Right renal cortex interstitium (tissue), 3 donors: ENCODE measurements around the gene GLIPR1L1. TPM values are rescaled to one million over a fixed set of nuclear protein-coding genes. Genes with fewer than 3 reads are reported as not detected.

Experiments
- DNase-seq, 3 donors: peaks; one replicate each; pipeline ENCODE4 v3.0.0-alpha.2; 2013; ENCODE audit warnings: low read depth in 3 of 3, low spot score in 2 of 3
- polyA plus RNA-seq, 3 donors: library from polyadenylated mRNA; unstranded; fragments of 120-200 nt; gene quantifications; one replicate each; pipeline ENCODE4 v1.2.1, GENCODE V29; 2013; ENCODE audit not compliant: insufficient read length in 3 of 3

The GLIPR1L1 gene, protein sequence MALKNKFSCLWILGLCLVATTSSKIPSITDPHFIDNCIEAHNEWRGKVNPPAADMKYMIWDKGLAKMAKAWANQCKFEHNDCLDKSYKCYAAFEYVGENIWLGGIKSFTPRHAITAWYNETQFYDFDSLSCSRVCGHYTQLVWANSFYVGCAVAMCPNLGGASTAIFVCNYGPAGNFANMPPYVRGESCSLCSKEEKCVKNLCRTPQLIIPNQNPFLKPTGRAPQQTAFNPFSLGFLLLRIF
- under 1 TPM in 2 of 3 donors, not detected in 1; 0.24 to 0.60 TPM for polyA plus RNA-seq

DNA sequence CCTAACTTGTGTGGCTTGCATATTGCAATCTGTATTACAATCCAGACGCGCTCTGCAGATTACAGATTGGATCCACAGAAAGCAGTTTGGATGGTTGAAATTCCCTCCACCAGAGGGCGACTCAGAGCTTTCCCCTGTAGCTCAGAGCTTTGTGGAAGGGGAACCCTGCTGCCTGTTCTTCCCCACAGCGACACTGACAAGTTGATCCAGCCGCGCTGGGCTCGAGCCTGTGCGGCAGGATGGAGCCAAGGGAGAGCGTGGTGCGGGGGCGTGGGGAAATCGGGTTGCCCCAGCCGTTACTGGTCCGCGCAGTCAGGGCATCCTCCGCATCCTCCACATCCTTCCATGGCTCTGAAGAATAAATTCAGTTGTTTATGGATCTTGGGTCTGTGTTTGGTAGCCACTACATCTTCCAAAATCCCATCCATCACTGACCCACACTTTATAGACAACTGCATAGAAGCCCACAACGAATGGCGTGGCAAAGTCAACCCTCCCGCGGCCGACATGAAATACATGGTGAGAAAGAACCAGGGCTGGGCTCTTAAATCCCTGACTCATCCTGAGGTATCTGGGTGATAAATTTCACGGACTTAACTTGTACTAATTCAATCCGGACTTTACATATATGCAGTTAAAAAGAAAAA, at the start of gene GLIPR1L1:
TSS of gene GLIPR1L1 (plus strand) at position 287 of the 647 bp plus-strand sequence. CDS start at position 346, 59 bp downstream.
- DNase-seq, result peak; percentile 82 to 90 (median 86)

DNA sequence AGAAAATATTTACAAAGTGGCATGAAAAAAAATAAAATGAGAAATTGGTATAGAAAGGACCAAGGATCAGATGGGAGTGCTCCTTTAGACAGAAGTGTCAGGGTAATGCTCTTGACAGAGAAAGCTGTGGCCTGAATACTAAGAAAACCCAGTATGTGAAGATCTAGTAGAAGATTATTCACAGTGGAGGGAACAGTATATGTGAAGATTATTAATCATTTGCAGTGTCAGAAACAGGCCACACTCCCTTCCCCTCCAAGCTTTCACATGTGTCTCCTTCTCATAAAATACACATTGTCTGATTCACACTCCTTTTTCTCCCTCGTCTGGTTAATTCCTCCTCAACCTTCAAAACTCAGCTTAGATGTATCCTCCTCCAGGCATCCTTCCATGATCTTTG, 45.6 kb upstream of the GLIPR1L1 start:
- no peak for DNase-seq

DNA sequence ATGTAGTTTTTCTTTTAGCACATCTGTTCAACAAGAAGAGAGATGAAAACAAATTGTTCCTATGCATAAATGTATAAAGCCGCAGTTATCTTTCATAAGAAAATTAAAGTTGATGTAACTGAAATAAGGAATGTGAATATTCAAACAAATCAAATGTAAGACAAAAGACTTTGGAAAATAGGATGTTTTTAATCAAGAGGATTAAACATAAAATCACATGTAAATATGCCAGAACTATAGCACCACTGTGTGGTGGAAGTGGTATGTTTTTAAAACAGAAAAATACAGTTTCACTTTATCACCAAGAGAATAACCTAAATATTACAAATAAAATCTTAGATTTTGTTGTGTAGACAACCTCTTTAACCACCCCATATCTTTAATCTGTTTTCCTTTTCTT, 44.7 kb upstream of the GLIPR1L1 start:
- DNase-seq, result peak in 2 of 3 donors; percentile 4 to 18

DNA sequence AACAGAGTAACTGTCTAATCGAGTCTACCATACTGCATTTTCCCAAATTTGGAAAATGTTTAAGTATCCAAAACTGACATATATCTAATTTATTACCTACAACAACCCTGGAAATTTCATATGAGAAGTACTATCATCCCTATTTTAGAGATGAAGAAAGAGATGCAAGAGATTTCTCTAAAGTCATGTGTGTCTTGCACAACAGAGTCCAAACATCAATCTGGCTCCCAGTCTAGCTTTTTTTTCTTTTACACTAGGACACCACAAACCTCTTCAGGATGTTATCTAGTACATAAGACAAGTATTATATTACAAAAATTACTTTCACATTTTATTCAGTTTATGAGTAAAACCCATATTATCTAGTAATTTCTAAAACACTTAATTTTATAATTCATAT, 43.5 kb upstream of the GLIPR1L1 start:
- no peak for DNase-seq

DNA sequence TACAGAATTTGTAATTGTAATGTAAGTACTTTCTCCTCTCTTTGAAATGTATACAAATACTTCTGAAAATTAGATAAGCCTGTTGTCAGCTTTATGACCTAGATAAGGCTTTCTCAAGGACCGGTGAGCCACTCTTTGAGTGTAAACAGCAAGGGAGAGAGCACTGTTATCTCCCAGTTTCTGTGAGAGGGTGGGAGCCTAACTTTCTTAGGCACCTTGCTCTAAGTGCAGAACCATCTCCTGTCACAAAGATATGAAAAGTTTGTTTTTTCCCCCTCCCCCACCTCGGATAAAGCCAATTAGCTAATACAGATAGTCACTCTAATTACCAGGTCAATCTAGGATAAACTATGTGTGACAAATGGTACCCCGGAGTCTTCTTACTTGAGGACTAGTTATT, 40.1 kb upstream of the GLIPR1L1 start:
- DNase-seq, result no peak

DNA sequence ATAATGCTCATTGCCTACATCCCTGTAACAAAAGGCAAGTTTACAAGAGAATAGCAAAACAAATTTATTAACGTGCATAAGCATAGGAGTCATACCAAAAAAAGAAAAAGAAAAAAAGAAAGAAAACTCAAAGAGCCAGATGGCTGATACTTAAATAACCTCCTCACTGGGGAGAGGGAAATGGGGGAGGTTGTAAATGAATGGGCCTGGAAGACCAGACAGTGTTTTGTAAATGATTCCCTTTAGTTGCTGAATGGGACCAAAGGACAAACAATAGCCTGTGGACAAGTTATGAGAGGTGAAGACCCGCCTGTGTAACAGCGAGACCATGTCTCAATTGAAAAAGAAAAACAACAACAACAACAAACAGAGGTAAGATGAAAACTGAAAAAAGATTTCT, 39.7 kb upstream of the GLIPR1L1 start:
- no peak for DNase-seq

DNA sequence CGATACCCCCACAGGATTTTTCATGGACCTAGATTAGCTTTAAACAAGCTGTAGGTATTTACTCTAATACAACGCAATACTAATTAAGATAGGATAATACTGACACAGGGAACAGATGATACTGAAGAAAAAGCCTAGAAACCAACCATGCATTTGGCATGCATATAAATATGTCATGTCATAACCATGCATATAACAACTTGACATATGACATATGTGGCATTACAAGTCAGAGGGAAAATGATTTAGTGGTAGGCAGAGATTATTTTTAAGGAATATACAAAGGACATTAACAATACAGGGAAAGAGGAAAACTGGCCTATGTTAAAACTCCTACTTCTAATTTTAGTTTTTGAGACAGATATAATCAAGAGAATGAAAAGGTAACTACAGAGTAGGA, 32.2 kb upstream of the GLIPR1L1 start:
- no peak for DNase-seq

DNA sequence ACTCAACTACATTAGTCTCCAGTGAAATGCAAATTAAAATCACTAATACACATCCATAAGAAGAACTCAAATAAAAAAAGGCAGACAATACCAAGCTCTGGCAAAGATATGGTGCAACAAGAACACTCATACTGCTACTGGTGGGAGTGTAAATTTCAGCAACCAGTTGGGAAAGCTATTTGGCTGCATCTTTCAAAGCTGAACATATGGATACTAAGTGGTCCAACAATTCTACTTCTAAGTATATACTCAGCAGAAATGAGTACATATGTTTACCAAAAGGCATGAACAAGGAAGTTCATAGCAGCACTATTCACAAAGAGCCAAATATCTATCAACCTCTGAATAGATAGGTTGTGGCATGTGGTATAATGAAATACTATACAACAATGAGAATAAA, 31.7 kb upstream of the GLIPR1L1 start:
- no peak for DNase-seq

DNA sequence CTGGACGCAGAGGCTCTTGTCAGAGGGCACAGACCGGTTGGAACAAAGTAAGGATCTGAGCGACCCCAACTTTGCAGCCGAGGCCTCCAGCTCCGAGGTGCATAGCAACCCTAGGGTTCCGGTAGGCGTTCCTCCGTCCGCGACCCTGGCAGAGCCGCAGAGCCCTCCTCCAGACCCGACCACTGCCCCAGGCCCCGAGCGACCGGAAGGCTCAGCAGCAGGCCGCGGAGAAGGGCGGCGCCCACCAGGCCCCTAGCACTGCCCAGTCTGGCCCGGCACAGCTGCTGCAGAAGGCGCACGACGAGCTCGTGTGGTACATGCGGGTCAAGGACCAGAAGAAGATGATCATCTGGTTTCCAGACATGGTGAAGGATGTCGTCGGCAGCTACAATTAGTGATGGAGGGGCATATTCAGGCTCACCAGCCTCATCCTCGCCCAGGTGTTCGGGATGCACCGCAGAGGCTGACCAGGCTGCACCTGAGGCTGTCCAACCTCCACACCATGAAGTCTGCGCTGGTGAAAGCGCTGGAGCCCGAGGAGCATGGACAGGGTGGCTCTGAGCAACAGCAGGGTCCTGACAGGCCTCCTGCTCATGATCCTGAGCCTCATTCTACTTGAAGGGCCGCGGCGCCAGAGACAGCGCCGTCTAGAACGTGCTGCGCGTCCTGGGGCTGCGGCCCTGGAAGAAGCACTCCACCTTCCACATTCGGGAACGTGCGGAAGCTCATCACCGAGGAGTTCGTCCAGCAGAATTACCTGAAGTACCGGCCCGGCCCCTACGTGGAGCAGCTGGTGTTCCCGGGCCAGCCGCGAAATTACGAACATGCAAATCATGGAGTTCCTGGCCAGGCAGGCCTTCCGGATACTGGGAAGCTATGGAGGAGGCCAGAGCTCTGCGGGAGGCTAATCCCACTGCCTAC, 28.8 kb upstream of the GLIPR1L1 start:
- DNase-seq, result no peak

DNA sequence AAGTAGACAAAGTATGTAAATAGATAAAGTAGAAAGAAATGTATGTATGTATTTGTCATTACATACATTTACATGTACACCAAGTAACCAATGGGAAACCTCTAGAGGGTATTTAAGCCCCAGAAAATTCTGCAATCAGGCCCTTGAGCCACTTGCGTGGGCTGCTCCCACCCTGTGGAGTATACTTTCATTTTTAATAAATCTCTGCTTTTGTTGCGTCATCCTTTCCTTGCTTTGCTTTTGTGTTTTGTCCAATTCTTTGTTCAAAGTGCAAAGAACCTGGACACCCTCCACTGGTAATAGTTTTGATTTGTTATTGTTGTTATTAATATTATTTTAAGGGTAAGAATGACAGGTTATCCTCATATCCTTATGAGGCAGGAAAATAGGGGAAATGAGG, 26.2 kb upstream of the GLIPR1L1 start:
- DNase-seq, result no peak

DNA sequence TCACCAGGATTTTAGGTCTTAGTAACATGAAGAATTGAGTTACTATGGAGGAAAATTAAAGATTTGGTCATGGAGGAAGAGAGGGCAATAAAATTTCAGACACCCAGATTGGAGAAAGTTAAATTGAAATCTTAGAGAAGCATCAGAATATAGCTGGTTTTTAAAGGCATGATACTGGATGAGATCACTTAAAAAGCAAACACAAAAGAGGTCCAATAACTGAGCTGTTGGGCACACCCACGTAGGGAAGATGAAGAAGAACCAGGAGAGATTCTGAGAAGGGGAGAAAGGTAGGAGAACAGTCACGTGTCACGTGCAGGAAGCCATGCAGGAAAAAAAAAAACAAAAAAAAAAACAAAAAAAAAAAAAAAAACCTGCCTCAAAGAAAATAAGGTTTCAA, 23.1 kb upstream of the GLIPR1L1 start:
- DNase-seq, result no peak

DNA sequence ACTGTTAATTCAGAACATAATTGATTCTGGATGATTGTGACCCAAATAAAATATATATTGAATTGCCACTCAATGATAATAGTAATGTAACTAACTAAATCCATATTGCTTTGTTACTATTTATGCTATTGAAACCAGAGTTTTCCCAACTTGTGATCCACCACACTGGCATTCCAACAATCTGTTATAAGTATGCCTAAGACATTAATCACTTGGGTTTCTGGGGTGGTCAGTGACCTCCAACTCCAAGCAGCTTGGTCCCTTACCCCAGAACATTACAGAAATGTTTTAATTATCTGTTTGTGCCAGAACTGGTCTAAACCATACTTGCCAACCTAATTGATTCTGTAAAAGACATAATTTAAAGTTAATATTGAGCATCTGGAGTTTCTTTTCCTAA, 19.0 kb upstream of the GLIPR1L1 start:
- DNase-seq, result no peak

DNA sequence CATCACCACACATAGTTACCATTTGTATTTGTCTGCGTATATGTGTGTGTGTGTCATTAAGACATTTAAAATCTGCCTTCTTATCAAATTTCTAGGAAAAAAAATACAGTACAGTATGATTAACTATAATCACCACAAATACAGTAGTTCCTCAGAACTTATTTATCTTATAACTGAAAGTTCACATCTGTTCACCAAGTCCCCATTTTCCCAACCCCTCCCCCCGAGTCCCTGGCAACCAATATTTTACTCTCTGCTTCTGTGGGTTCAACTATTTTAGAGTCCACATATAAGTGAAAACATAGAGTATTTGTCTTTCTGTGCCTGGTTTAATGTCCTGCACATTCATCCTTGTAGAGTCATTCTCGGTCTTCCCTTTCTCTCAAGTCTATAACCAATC, 16.7 kb upstream of the GLIPR1L1 start:
- DNase-seq, result no peak

DNA sequence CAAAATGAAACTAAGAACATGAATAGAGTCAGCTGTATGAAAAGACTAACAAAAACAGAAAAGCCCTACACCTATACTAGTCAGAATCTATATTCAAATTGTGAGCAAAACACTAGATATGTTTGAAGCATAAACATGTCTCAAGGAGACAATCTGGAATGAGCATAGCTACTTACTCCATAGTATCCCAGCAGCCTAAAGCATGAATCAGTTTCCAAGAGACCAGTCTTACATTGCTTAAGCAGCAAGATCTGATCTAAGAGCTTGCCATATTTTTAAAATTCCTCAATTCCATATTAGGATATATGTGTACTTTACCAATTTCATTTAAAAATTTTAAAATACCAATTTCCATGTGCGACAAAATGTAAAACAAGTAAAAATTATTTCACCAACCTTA, 12.0 kb upstream of the GLIPR1L1 start:
- DNase-seq, result no peak

DNA sequence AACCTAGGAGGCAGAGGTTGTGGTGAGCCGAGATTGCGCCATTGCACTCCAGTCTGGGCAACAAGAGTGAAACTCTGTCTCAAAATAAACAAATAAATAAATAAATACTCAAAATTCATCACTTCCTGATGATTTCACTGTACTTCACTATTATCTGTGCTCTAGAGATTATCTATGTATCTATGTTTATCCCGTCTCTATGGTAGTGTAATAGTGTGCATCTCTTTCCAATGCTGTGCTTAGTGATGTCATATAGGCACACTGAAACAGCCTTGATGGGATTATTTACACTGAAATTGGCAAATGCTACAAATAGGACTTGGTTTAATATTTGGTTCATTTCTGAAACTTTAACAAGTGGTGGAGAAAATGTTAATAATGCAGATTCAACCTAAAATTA, 10.8 kb upstream of the GLIPR1L1 start:
- DNase-seq, result no peak

DNA sequence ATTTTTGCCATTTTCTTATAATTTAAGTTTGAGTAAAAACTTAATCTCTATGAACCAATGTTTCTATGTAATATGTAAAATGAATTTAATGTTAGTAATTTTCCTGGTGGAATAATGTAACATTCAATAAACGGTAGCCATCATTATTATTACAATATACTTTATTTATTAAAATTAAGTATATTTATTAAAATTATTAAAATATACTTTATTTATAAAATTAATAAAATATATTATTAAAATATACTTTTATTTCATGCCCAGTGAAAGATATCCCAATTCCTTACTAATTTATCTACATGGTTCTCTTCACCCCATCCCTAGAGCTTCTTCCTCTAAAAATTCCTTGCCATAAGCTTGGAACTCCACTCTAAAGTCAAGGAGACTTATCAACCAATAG, 6.8 kb upstream of the GLIPR1L1 start:
- DNase-seq, result no peak

DNA sequence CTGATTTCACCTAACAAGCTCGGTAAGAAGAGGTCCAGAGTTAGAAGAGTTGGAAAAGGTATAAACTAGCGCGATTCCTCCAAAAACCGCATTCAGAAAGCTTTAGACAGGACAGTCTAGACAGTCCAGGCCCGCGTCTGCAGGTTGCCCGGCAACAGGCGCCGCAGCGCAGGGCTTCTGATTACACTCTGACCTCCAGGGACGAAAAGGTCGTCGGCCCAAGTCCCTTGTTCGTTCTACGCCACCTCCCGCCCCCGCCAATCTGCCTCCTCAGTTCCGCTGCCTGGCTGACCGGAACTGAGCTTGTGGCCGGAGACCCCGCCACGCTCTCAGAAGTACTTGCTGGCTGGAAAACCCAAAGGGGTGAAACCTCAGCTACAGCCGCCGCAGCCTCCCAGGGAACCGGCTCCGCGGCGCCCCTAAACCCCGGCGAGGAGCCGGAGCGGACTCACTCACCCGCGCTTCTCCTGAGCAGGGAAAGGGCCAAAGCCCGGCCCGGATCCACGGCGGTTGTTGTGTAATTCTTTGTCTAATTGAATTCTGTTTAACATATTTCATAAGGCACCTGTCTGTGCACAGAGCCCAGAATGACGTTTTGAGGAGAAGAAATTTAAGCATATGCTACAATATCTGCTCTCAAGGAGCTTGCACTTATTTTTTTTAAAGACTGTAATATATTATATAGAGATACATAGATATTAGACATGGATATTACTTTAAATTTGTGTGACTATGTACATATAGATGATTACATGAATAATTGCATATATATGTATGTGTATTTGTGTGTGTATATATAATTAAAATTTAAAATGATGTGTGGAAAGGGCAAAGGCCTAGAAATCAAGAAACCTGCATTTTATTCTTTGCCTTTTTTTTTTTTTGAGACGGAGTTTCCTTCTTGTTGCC, 4.3 kb upstream of the GLIPR1L1 start, which contains the start of gene CAPS2:
TSS of gene CAPS2 (minus strand) at position 407 of the 909 bp plus-strand sequence. CDS start 3,826 bp downstream, outside the sequence.
- peak; percentile 50 to 80 (median 66) for DNase-seq

DNA sequence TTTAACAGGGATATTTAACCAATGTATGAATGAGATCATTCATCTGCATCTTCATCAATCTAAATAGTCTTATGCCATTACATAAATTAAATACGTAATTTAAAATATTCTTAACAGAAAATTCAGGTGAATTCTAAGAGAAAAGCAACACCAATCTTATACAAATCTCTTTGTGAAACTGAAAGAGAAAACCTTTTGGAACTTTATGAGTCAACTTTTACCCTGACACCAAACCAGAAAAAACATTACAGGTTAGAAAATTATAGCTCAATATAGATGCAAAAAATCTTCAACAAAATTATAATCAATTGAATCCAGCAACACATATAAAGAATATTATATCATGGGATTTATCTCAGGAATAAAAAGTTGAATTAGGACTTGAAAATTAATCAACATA, 3.4 kb downstream of the GLIPR1L1 start:
- DNase-seq, result no peak

DNA sequence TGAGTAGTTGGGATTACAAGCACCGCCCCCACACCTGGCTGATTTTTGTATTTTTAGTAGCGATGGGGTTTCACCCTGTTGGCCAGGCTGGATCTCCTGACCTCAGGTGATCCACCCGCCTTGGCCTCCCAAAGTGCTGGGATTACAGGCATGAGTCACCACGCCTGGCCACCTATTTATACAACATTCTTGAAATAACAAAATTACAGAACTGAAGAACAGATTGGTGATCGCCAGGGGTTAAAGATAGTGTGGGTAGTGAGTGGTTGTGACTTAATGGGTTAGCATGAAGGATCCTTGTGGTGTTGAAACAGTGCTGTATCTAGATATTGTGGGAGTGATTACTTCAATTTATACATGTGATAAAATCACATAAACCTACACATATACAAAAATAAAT, 7.4 kb downstream of the GLIPR1L1 start:
- DNase-seq, result no peak

DNA sequence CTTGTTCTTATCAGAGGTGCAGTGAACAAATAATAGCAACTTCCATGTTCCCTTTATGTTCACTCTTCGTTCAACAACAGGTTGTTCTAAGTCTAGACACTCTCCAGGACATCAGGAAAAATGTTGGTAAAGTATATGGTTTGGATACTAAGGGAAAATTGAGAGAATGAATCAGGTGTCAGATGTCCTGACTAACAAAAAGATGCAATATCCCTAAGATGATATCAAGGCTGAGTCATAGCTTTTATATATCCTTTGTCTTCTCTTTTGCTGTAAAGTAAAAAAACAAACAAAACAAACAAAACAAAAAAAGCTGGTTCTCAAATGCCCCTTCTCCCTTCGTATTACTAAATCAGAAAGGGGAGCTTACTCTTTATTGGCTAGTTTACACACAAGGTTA, 11.1 kb downstream of the GLIPR1L1 start:
- DNase-seq, result no peak
